Body of pancreas (tissue), 4 donors: ENCODE results near the gene CCDC182.

Experiments used
- POLR2A ChIP-seq, 3 donors: fragments of 450-650 bp; IDR thresholded peaks; one replicate each; pipeline ENCODE4 v1.6.1; 2016; ENCODE audit warnings: antibody characterized with exemption in 3 of 3, mild to moderate bottlenecking in 2 of 3
- TF ChIP-seq, protein P1 (sequence below), 7 experiments: fragments of 450-650 bp in 4 of 7; fragments of 200-600 bp in 3 of 7; sonication (generic) in 3 of 7; IDR thresholded peaks; one replicate each; pipeline ENCODE4 v1.5.1; 2016 to 2019; ENCODE audit warnings: antibody characterized with exemption in 7 of 7

DNA sequence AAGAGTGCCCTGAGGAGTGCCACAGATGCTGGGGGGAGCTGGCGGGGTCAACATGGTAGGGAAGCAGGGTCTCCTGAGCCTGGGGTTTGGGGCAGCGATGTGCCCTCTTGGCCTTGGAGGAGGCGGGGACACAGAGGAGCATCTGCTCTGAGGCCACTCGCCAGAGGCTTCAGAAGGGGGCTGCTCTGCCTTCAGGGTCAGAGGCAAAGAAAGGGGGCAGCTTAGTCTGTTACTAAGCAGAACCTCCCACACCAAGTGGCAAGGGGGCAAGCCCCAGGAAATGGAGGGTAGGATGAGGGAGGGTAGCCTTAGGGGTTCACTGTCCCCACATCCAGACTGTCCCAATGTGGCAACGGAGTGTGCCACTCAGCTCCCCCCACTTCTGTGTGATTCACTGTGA lies 18.3 kb downstream of the CCDC182 start:
- TF ChIP-seq, protein P1, sequence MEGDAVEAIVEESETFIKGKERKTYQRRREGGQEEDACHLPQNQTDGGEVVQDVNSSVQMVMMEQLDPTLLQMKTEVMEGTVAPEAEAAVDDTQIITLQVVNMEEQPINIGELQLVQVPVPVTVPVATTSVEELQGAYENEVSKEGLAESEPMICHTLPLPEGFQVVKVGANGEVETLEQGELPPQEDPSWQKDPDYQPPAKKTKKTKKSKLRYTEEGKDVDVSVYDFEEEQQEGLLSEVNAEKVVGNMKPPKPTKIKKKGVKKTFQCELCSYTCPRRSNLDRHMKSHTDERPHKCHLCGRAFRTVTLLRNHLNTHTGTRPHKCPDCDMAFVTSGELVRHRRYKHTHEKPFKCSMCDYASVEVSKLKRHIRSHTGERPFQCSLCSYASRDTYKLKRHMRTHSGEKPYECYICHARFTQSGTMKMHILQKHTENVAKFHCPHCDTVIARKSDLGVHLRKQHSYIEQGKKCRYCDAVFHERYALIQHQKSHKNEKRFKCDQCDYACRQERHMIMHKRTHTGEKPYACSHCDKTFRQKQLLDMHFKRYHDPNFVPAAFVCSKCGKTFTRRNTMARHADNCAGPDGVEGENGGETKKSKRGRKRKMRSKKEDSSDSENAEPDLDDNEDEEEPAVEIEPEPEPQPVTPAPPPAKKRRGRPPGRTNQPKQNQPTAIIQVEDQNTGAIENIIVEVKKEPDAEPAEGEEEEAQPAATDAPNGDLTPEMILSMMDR (IDR thresholded peaks at IDR 0.05), result no peak
- no peak for TF ChIP-seq POLR2A (IDR thresholded peaks at IDR 0.05)
